Heart left ventricle (tissue), 13 donors: ENCODE results near the gene EIF4ENIF1.

Experiments used
- CTCF ChIP-seq, 12 donors: fragments of 200-600 bp; sonication (generic) in 4 of 12; IDR thresholded peaks; one replicate each; pipeline versions ENCODE4 v1.5.0 to v1.8.0; 2018 to 2022; ENCODE audit warnings: antibody characterized with exemption in 12 of 12, mild to moderate bottlenecking in 5 of 12
- POLR2A ChIP-seq, 2 donors: fragments of 450-650 bp; IDR thresholded peaks; one replicate each; pipeline ENCODE4 v1.6.1; 2017; ENCODE audit warnings: antibody characterized with exemption in 2 of 2, mild to moderate bottlenecking in 2 of 2, moderate library complexity in 2 of 2
- donor health status: ischemic (EF 13 %, LVEDD 7.1; RV severe dilation, severe dysfunction).
- donor health status: DM: no; HTN: yes; CAD: no.
- donor health status: DM: no; HTN: no; CAD: no.
- donor health status: ischemic (EF 25% LVEDD 6.9; RV normal size, moderate dysfunction).
- donor health status: ischemic (EF 25% LVEDD 5.7; RV mildly dilated, moderate dysfunction).
- donor health status: ischemic (EF 35%, LVEDD 5.7; RV mildly dilated, moderate dysfunction).
- donor health status: nonischemic (EF 11% LVEDD 7.7; RV severe dilation, severe dysfunction).
- donor health status: DM: yes; HTN: yes; CAD: no.
- donor health status: PGD.
- donor health status: ischemic (EF 29% LVEDD 5.4; RV normal size, mild dysfunction).
- donor health status: nonischemic (EF 23%, LVEDD 6.1; RV moderate dilation, normal function).

DNA sequence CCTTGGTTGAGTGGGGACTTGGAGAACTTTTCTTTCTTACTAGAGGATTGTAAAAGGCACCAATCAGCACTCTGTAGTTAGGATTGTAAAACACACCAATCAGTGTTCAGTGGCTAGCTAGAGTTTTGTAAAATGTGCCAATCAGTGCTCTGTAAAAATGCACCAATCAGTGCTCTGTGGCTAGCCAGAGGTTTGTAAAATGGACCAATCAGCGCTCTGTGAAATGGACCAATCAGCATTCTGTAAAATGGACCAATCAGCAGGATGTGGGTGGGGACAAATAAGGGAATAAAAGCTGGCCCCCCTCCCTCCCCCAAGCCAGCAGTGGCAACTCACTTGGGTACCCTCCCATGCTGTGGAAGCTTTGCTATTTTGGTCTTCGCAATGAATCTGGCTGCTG, 95.7 kb downstream of the EIF4ENIF1 start:
- TF ChIP-seq CTCF (IDR thresholded peaks at IDR 0.05) (no peak), POLR2A (IDR thresholded peaks at IDR 0.05) (no peak)
